ENCODE data around the gene GID4. TPM values are rescaled to one million over a fixed set of nuclear protein-coding genes. Genes with fewer than 3 reads are reported as not detected.

Gene GID4
- total RNA-seq, 6 experiments from 2014 or later = 4.8 to 6.1 (median 5.3) TPM

DNA sequence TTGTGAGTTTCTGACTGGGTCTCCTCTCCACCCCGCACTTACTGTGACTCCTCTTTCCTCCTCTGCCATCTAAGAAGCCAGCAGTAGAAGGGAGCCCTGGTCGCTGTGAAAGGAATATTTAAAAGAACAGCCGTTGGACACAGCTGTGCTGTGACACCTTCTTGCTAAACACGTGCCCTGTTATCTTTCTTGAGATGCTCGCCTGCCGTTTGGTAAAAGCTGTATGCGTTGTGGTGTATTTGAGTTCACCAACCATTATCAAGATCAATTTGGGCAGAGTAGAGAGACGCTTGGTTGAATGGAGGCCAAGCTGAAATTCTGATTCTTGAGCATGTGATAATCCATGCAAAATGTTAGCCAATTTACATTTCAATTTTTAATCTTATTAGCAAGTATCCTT is 3.8 kb downstream of the GID4 start:
- Histone ChIP-seq H3K27ac (no peak overlapping the region), H3K4me3 (no peak overlapping the region), H3K9me3 (no peaks in the 10 kb centered on the region), H3K4me1 (peaks cover 0 to 23% (median 3%) of the 10 kb centered on the region in 4 donors), H3K36me3 (peaks cover 0 to 9% (median 0%) of the 10 kb centered on the region in 4 donors), H3K27me3 (no peaks in the 10 kb centered on the region)
- 62% methylated on average over 7 of the region's 8 CpGs for WGBS (ENCODE audit: insufficient coverage, low coverage, low lambda C conversion rate, missing lambda C conversion rate)
- DNase-seq (no peak), ATAC-seq (no peak)
- intact Hi-C loops (cut with DNase I) = no loop called here
- TF ChIP-seq, protein P1, sequence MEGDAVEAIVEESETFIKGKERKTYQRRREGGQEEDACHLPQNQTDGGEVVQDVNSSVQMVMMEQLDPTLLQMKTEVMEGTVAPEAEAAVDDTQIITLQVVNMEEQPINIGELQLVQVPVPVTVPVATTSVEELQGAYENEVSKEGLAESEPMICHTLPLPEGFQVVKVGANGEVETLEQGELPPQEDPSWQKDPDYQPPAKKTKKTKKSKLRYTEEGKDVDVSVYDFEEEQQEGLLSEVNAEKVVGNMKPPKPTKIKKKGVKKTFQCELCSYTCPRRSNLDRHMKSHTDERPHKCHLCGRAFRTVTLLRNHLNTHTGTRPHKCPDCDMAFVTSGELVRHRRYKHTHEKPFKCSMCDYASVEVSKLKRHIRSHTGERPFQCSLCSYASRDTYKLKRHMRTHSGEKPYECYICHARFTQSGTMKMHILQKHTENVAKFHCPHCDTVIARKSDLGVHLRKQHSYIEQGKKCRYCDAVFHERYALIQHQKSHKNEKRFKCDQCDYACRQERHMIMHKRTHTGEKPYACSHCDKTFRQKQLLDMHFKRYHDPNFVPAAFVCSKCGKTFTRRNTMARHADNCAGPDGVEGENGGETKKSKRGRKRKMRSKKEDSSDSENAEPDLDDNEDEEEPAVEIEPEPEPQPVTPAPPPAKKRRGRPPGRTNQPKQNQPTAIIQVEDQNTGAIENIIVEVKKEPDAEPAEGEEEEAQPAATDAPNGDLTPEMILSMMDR (IDR thresholded peaks at IDR 0.05) = no peak
- TF ChIP-seq POLR2A (IDR thresholded peaks at IDR 0.05) = no peak

DNA sequence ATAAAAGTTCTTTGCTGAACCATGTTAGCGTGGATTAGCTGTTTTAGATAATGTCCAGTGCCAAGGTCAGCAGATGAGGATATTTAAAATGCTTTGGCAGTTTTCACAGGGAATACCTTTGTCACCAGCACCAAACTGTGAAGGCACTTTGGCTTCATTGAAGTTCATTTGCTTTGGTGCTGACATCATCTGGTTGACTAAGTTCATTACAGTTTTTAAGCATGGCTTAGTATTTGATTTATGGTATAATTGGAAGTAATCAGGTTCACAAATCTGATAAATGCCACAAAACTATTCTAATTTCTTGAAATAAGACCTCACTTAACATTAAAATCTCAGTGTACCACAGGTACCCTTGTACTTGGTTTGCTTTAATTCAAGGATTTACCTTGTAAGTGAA is 4.3 kb downstream of the GID4 start:
- no peak overlapping the region for H3K27ac ChIP-seq
- 6% methylated on average over 1 of the region's 1 CpG for WGBS (ENCODE audit: insufficient coverage, low coverage, low lambda C conversion rate, missing lambda C conversion rate)
- H3K9me3 ChIP-seq = no peaks in the 10 kb centered on the region
- intact Hi-C loops (cut with DNase I) = no loop called here
- TF ChIP-seq, protein P1 (IDR thresholded peaks at IDR 0.05) = peak in 3 of 4 donors; percentile 27 to 38 (median 35)
- TF ChIP-seq POLR2A (IDR thresholded peaks at IDR 0.05) = no peak
- DNase-seq (no peak), ATAC-seq (peak in 2 of 4 donors; percentile 5 to 9)
- H3K27me3 ChIP-seq = no peaks in the 10 kb centered on the region
- H3K4me3 ChIP-seq = no peak overlapping the region
- peaks cover 0 to 9% (median 0%) of the 10 kb centered on the region in 4 donors for H3K36me3 ChIP-seq
- peaks cover 0 to 18% (median 2%) of the 10 kb centered on the region in 4 donors for H3K4me1 ChIP-seq

DNA sequence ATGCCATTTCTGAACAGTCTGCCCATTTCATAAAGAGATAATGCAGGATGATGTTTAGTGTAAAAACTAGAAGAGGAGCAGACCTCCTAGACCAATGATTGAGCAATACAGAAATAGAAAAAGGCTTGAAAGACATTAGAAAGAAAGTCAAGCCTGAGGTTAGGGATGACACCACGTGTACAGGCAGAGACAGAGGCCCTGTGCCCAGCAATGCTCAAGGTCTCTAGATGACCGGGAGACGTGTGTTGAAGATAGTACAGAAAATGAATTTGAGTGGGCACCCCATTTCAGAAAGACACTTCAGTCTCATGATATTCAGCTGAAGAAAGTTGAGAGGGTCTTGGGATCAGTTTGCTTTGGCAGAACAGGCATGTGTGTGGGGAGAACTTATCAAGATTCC is 5.4 kb downstream of the GID4 start:
- ATAC-seq (no peak), DNase-seq (no peak)
- WGBS (ENCODE audit: insufficient coverage, low coverage, low lambda C conversion rate, missing lambda C conversion rate) = 83% methylated on average over 3 of the region's 3 CpGs
- no peak for TF ChIP-seq POLR2A (IDR thresholded peaks at IDR 0.05)
- TF ChIP-seq, protein P1 (IDR thresholded peaks at IDR 0.05) = no peak
- Histone ChIP-seq H3K27me3 (no peaks in the 10 kb centered on the region), H3K4me1 (peaks cover 0 to 18% (median 2%) of the 10 kb centered on the region in 4 donors), H3K27ac (no peak overlapping the region), H3K36me3 (peaks cover 0 to 9% (median 0%) of the 10 kb centered on the region in 4 donors), H3K9me3 (no peaks in the 10 kb centered on the region), H3K4me3 (no peak overlapping the region)
- intact Hi-C loops (cut with DNase I) = no loop called here

DNA sequence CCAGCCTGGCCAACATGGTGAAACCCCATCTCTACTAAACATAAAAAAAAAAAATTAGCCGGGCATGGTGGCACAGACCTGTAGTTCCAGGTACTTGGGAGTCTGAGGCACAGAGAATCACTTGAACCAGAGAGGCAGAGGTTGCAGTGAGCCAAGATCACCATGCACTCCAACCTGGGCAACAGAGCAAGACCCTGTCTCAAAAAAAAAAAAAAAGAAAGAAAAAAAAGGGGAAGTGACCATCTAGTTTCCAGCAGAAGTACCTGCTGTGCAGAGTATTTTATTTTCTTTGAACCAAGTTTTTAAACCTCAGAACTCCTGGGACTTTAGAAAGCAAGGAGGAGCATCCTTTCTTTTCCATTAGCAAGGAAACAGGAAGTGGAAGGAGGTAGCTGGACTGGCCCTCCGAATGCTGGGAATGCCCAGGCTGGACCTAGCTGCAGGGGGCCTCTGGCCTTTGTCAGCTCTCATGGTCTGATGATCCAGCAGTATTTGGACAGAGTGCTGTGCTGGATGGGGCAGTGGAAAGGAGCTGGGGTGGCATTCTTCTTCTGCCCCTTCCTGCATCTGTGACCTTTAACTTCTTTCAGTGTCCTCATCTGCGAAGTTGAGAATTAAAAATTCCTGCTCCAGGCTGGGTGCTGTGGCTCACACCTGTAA is 6.6 kb downstream of the GID4 start:
- Histone ChIP-seq H3K27me3 (no peaks in the 10 kb centered on the region), H3K27ac (no peak overlapping the region), H3K4me3 (no peak overlapping the region), H3K9me3 (no peaks in the 10 kb centered on the region), H3K4me1 (peaks cover 0 to 10% (median 2%) of the 10 kb centered on the region in 4 donors), H3K36me3 (peaks cover 0 to 9% (median 0%) of the 10 kb centered on the region in 4 donors)
- TF ChIP-seq POLR2A (IDR thresholded peaks at IDR 0.05) = no peak
- TF ChIP-seq, protein P1 (IDR thresholded peaks at IDR 0.05) = no peak
- no peak for ATAC-seq
- 69% methylated on average over 3 of the region's 3 CpGs for WGBS (ENCODE audit: insufficient coverage, low coverage, low lambda C conversion rate, missing lambda C conversion rate)
- DNase-seq = no peak
- intact Hi-C loops (cut with DNase I) = no loop called here

All from right lobe of liver (tissue), 6 donors.